ENCODE results near the gene TMEM167A.

TMEM167A gene

DNA sequence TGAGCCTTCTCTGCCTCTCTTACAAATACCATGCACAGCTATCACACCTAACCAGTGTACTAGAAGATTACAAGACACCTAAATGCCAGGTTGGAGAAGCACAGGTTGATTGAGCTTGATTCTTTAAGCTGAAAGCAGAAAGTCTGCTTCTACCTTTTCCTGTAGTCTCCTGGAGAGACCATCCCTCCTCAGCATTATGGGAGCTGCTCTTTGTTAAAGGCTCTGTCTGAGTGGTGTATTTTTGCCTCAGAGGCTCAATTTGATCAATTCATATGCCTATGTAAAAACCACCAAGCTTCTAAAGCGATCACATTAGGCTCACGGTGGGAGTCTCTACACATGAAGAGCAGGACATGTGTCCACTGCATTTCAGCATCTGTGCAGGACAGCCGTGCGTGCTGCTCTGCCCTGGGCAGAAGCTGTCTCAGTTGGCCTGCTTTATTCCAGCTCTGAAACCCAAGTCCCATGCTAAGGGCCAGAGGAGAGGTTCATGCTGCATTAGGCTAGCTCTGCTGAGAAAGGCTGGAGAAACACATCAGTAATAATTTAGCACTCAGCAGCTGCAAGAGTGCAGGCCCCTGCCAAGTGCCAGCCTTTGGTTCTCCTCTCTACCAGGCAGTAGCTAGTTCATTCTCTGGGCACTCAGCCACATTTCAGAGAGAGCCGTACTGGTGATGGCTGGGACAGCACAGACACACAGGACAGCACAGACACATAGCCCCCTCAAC, 41.7 kb downstream of the TMEM167A start:
- DNase-seq (ENCODE audit: low read depth in 2 of 2) = no peak

GRCh38 chr5:83034528-83035207, 42.5 kb downstream of the TMEM167A start:
- DNase-seq (ENCODE audit: low read depth in 2 of 2) = no peak

DNA sequence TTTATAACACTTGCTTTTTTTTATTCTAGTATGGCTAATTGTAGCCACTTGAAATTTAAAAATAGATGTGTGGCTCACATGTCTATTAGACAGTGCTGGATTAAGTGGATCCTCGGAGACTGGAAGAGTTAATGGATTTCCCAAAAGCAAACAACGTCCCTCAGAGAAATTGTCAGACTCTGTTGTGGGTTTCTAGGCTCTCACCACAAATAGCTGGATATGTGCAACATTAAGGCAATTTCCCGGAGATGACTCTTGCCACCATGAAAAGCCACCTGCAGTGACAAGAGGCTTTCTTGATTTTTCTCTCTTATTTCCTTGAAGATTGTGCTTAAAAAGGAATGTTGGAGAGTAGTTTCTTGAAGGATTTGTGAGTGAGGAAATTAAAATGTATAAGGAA, 43.2 kb downstream of the TMEM167A start:
- DNase-seq (ENCODE audit: low read depth in 2 of 2) = no peak

- no peak for DNase-seq (ENCODE audit: low read depth in 2 of 2)
These were observed 45.8 kb downstream of the TMEM167A start for GRCh38 chr5:83031381-83031780.

- no peak for DNase-seq (ENCODE audit: low read depth in 2 of 2)
These were observed 47.3 kb downstream of the TMEM167A start for GRCh38 chr5:83029912-83030311.

- DNase-seq (ENCODE audit: low read depth in 2 of 2) = no peak
These were observed 50.1 kb downstream of the TMEM167A start for GRCh38 chr5:83026930-83027687.

- no peak for DNase-seq (ENCODE audit: low read depth in 2 of 2)
These were observed 50.7 kb downstream of the TMEM167A start for GRCh38 chr5:83026516-83026915.

DNA sequence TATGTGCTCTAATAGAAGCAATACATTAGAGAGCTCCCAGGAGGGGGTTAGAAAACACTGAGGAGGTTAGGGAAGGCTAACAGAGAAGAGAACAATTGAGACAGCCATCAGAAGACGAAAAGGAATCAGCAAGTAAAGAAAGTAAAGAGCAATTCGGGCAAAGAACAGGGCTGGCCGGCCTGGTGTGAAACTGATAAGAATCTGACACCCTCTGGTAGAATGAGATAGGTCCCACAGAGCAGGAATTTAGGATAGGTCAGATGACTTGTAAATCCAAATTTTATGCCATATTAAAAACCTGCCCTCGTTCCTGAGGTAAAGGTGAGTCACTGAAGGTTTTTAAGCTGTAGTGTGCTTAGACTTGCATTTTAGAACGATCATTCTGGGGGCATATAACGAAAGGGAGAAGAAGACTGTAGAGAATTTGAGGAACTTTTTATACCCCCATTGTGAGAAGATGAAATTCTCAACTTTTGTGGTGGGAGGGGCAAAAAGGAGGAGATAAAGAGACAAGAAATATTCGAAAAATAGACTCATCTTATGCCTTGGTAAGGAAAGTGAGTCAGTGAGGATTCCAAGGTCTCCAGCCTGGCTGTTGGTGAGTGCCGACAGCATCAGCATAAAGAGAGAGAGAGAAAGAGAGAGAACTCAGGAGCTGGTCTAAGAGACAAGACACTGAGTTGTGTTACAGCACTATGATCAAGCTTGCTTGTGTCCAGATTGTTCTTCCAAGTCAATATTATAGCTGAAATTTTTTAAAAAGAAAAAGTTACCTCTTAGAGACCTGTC, 51.3 kb downstream of the TMEM167A start:
- DNase-seq (ENCODE audit: low read depth in 2 of 2) = no peak

DNA sequence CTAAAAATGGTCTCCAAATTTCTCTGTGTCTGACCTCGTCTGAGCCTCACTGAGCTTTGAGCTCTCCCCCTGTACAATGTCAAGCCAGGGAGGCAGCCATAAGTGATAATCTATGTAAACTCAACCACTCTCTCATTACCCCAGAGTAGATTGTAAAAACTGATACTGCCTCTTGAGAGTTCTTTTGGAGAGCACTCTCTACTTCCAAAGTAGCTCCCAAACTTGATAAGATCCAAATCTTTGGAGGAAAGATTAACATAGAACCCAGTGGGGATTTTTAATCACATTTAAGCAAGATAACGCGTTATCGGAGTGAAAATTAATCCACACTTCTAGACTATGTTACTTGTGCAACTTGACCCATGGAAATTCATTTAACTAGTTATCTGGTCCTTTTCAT, 54.9 kb downstream of the TMEM167A start:
- DNase-seq (ENCODE audit: low read depth in 2 of 2) = no peak

- no peak for DNase-seq (ENCODE audit: low read depth in 2 of 2)
These were observed 61.5 kb downstream of the TMEM167A start for GRCh38 chr5:83015676-83016075.

- no peak for DNase-seq (ENCODE audit: low read depth in 2 of 2)
These were observed 65.2 kb downstream of the TMEM167A start for GRCh38 chr5:83011985-83012384.

GRCh38 chr5:83009408-83009807, 67.8 kb downstream of the TMEM167A start:
- no peak for DNase-seq (ENCODE audit: low read depth in 2 of 2)

DNA sequence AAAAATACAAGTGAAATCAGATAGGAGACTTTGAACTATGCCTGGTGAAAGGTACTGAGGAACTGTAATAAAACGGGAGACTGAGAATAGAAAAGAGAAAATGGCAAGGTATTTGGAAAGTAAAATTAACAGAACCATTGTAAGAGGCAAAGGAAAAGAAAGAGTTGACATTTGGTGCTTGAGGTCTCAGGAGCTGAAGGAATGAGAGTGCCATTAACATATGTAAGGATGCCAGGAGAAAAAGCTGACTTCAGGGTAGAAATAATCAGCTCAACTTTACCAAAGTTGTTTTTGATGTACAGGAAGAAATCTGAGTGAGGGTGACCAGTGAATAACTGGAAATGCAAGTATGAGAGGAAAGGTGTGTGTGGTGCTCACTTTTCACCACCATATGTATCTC, 69.4 kb downstream of the TMEM167A start:
- no peak for DNase-seq (ENCODE audit: low read depth in 2 of 2)

DNA sequence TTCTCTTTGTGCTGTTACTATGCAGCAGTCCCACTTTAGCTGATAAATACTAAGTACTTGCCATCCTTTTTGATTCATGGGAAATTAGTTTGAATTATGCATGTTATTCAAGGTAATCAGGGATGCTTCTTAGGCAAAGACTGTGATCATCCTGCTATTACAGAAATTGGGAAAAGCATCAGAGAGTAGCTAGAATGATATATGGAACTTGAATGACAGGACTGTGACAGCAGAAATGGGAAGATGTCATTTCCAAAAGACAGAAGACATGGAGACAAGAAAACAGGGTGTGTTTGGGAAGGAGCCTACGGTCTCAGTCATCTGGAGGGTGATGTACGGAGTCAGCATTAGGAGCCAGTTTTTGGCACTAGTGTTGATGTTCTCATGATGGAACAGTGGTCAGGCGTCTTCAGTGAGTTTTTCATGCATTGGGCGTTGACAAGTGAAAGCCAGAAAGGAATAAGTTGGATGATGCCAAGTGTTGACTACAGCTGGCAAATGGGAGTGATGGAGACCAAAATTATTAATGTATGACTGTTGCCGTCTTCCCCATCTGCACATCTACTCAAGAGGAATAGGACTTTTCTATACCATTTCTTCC, 70.4 kb downstream of the TMEM167A start:
- DNase-seq (ENCODE audit: low read depth in 2 of 2) = no peak

DNA sequence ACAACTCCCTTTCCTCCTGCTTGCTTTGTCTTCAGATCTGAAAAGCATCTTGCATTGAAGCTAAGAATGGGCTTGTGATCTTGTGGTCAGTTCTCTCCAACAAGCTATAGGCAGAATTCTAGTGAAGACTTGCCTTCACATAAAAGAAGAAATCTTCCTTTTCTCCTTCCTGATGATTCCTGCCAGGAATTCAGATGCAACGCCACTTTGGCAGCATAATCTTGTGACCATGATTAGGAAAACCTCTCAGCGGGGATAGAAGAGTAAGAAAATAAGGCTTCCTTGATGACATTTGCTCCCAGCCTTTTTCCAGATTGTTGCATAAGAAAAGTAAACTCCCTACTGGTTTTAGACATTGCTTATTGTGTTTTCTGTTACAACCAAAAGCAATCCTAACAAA, 73.4 kb downstream of the TMEM167A start:
- DNase-seq (ENCODE audit: low read depth in 2 of 2) = no peak

Data from stimulated activated CD4-positive, alpha-beta T cell treated with anti-CD3 and anti-CD28 coated beads, Interleukin-4, amount 100 ng/mL, for 48 hours (primary cell).